ENCODE measurements around the gene IGF1R. TPM values are rescaled to one million over a fixed set of nuclear protein-coding genes. Genes with fewer than 3 reads are reported as not detected.
A peak's percentile ranks its signal among the peaks of the same experiment; 100 is the strongest.

The IGF1R gene
- total and polyA plus RNA-seq, 4 donors, result 5.9 to 154 (median 27.6) TPM

DNA sequence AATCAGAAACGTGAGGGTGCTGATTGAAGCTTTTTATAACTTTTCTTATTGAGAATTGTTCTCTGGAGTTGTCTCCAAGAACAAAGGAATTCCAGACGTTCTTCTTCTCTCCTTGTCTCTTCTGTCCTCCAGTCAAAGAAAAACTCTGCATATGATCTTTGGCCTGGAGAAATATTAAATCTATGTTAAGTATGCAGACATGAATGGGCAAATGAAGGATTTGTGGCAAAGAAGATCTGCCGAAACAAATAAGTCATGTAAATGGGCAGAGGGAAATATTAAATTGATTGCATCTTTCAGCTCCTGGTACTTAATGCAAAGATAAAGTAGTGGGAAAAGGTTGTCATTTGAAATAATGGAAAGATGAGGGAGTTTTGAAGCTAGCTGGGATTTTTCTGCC is 74.9 kb downstream of the IGF1R start:
- WGBS, 2 donors, result 78 to 80% methylated on average over 3 of the region's 3 CpGs
- ATAC-seq (ENCODE audit: insufficient read depth, low FRiP score) (no peak), DNase-seq (no peak)
- no peak overlapping the region for H3K9ac ChIP-seq (ENCODE audit: insufficient read depth in 1 of 2, low read length in 2 of 2)
- H3K9me3 ChIP-seq (ENCODE audit: control insufficient read depth in 4 of 4, insufficient read depth in 3 of 4, low read length in 3 of 4), result no peaks in the 10 kb centered on the region
- H3K27ac ChIP-seq (ENCODE audit: low read depth in 1 of 2, low read length in 1 of 2), result no peak overlapping the region
- TF ChIP-seq, protein P1, sequence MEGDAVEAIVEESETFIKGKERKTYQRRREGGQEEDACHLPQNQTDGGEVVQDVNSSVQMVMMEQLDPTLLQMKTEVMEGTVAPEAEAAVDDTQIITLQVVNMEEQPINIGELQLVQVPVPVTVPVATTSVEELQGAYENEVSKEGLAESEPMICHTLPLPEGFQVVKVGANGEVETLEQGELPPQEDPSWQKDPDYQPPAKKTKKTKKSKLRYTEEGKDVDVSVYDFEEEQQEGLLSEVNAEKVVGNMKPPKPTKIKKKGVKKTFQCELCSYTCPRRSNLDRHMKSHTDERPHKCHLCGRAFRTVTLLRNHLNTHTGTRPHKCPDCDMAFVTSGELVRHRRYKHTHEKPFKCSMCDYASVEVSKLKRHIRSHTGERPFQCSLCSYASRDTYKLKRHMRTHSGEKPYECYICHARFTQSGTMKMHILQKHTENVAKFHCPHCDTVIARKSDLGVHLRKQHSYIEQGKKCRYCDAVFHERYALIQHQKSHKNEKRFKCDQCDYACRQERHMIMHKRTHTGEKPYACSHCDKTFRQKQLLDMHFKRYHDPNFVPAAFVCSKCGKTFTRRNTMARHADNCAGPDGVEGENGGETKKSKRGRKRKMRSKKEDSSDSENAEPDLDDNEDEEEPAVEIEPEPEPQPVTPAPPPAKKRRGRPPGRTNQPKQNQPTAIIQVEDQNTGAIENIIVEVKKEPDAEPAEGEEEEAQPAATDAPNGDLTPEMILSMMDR (IDR thresholded peaks at IDR 0.05; ENCODE audit: control extremely low read depth, extremely low read depth), result no peak
- H3K4me1 ChIP-seq (ENCODE audit: control insufficient read depth in 5 of 5, insufficient read depth in 5 of 5, low read length in 5 of 5), result peaks cover 22 to 37% (median 29%) of the 10 kb centered on the region in 5 donors
- no peaks in the 10 kb centered on the region for H3K27me3 ChIP-seq (ENCODE audit: control insufficient read depth in 3 of 3, insufficient read depth in 3 of 3, low read length in 2 of 3)
- H3K36me3 ChIP-seq (ENCODE audit: control insufficient read depth in 4 of 4, insufficient read depth in 4 of 4, low read length in 4 of 4), result no peaks in the 10 kb centered on the region
- H3K4me3 ChIP-seq, result no peak overlapping the region

DNA sequence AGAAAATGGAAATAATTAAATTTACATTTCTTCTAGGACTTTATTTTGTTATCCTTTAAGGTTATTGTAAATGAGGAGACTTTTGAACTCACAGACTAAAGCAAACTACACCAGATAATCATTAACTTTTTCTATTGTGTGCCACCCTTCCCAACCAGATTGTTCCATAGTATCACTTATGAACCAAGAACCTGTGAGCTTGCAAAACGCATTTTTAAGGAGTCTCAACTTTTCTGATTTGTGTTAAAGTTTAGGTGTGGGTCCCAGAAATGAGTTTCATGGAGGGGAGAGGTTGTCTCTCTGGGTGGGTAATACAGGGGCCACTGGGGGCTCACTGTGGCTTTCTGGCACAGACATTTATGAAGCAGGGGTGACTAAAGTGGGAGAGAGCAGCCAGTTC is 75.7 kb downstream of the IGF1R start:
- H3K4me3 ChIP-seq, result no peak overlapping the region
- H3K4me1 ChIP-seq (ENCODE audit: control insufficient read depth in 5 of 5, insufficient read depth in 5 of 5, low read length in 5 of 5), result peaks cover 18 to 34% (median 29%) of the 10 kb centered on the region in 5 donors
- TF ChIP-seq, protein P1 (IDR thresholded peaks at IDR 0.05; ENCODE audit: control extremely low read depth, extremely low read depth), result no peak
- no peaks in the 10 kb centered on the region for H3K9me3 ChIP-seq (ENCODE audit: control insufficient read depth in 4 of 4, insufficient read depth in 3 of 4, low read length in 3 of 4)
- DNase-seq (no peak), ATAC-seq (ENCODE audit: insufficient read depth, low FRiP score) (no peak)
- no peaks in the 10 kb centered on the region for H3K36me3 ChIP-seq (ENCODE audit: control insufficient read depth in 4 of 4, insufficient read depth in 4 of 4, low read length in 4 of 4)
- H3K9ac ChIP-seq (ENCODE audit: insufficient read depth in 1 of 2, low read length in 2 of 2), result no peak overlapping the region
- WGBS, 2 donors, result 88 to 97% methylated on average over 1 of the region's 1 CpG
- no peaks in the 10 kb centered on the region for H3K27me3 ChIP-seq (ENCODE audit: control insufficient read depth in 3 of 3, insufficient read depth in 3 of 3, low read length in 2 of 3)
- peak overlapping the region in 1 of 2 donors; percentile 25 for H3K27ac ChIP-seq (ENCODE audit: low read depth in 1 of 2, low read length in 1 of 2)

DNA sequence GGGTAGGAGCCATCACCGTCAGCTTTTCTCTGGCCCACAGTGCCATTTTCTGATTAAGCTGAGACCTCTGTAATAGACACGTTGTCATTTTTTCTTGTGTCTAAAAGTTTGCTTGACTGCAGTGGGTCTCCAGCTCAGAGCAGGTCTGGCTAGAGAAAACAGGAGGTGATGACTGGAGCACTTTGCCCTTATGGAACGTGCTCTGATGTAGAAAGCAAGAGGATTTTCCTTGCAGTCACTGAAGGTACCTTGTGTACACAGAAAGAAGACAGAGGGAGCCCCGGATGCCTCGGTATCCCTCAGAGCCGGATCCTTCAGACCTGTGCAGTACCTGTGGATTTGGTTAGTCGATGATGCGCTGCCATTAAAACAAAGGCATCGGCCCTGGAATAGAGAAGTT is 76.2 kb downstream of the IGF1R start:
- no peaks in the 10 kb centered on the region for H3K36me3 ChIP-seq (ENCODE audit: control insufficient read depth in 4 of 4, insufficient read depth in 4 of 4, low read length in 4 of 4)
- H3K4me3 ChIP-seq, result no peak overlapping the region
- ATAC-seq (ENCODE audit: insufficient read depth, low FRiP score) (no peak), DNase-seq (no peak)
- TF ChIP-seq, protein P1 (IDR thresholded peaks at IDR 0.05; ENCODE audit: control extremely low read depth, extremely low read depth), result no peak
- no peaks in the 10 kb centered on the region for H3K9me3 ChIP-seq (ENCODE audit: control insufficient read depth in 4 of 4, insufficient read depth in 3 of 4, low read length in 3 of 4)
- no peaks in the 10 kb centered on the region for H3K27me3 ChIP-seq (ENCODE audit: control insufficient read depth in 3 of 3, insufficient read depth in 3 of 3, low read length in 2 of 3)
- peaks cover 17 to 31% (median 25%) of the 10 kb centered on the region in 5 donors for H3K4me1 ChIP-seq (ENCODE audit: control insufficient read depth in 5 of 5, insufficient read depth in 5 of 5, low read length in 5 of 5)
- peak overlapping the region in 1 of 2 donors; percentile 25 for H3K27ac ChIP-seq (ENCODE audit: low read depth in 1 of 2, low read length in 1 of 2)
- 93 to 96% methylated on average over 9 of the region's 9 CpGs for WGBS, 2 donors
- H3K9ac ChIP-seq (ENCODE audit: insufficient read depth in 1 of 2, low read length in 2 of 2), result no peak overlapping the region

DNA sequence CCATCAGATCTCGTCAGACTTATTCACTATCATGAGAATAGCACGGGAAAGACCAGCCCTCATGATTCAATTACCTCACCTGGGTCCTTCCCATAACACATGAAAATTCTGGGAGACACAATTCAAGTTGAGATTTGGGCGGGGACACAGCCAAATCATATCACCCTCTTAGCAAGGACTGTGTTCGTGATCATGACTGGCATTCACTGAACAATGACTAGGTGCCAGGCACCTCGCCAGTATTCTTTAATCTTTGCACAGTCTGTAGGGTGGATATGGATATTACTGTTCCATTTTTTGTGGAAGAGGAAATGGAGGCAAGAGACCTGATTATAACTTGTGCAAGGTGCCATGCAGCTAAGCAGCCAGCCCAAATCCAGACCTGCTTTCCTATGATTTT is 77.5 kb downstream of the IGF1R start:
- H3K27ac ChIP-seq (ENCODE audit: low read depth in 1 of 2, low read length in 1 of 2), result peak overlapping the region in 1 of 2 donors; percentile 37
- WGBS, 2 donors, result 70 to 90% methylated on average over 5 of the region's 5 CpGs

More for the DNA sequence above, 77.5 kb downstream of the IGF1R start:
- Histone ChIP-seq H3K4me3 (no peak overlapping the region), H3K27me3 (ENCODE audit: control insufficient read depth in 3 of 3, insufficient read depth in 3 of 3, low read length in 2 of 3) (no peaks in the 10 kb centered on the region), H3K36me3 (ENCODE audit: control insufficient read depth in 4 of 4, insufficient read depth in 4 of 4, low read length in 4 of 4) (no peaks in the 10 kb centered on the region), H3K9me3 (ENCODE audit: control insufficient read depth in 4 of 4, insufficient read depth in 3 of 4, low read length in 3 of 4) (no peaks in the 10 kb centered on the region), H3K4me1 (ENCODE audit: control insufficient read depth in 5 of 5, insufficient read depth in 5 of 5, low read length in 5 of 5) (peaks cover 17 to 31% (median 24%) of the 10 kb centered on the region in 5 donors), H3K9ac (ENCODE audit: insufficient read depth in 1 of 2, low read length in 2 of 2) (no peak overlapping the region)
- DNase-seq (no peak), ATAC-seq (ENCODE audit: insufficient read depth, low FRiP score) (no peak)
- TF ChIP-seq, protein P1 (IDR thresholded peaks at IDR 0.05; ENCODE audit: control extremely low read depth, extremely low read depth), result no peak

All from lung (tissue), 12 donors.